ENCODE measurements around the gene ZFAND2A.

The ZFAND2A gene

DNA sequence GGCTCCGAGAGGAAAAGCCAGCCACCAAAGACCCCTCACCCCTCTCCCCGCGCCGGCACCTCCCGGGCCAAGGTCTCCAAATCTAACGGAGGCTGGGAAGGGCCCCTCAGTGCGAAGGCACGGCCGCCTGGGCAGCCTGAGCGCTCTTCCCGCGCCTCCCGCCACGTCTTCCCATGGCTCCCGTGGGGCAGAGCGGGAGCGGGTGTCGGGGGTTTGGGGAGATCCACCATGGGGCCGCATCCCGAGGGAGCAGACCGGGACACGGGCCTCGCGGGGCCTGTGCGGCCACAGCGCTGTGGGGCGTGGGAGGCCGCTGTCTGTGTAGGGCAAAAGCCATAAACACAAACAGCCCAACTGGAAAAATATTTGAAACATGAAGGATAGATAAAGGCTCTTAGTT, 49.6 kb downstream of the ZFAND2A start:
- Histone ChIP-seq H3K4me2 (ENCODE audit: low read length) (no peak overlapping the region), H3K4me3 (ENCODE audit: low read depth, low read length, poor library complexity, severe bottlenecking) (no peak overlapping the region), H3F3A (ENCODE audit: insufficient read depth, low read length) (no peaks in the 10 kb centered on the region), H4K20me1 (ENCODE audit: insufficient read depth, low read length) (no peaks in the 10 kb centered on the region), H3K27me3 (ENCODE audit: insufficient read depth, low read length) (no peaks in the 10 kb centered on the region), H3K79me2 (ENCODE audit: insufficient read depth, low read length) (no peaks in the 10 kb centered on the region), H3K27ac (ENCODE audit: low read depth, low read length, poor library complexity, severe bottlenecking) (no peak overlapping the region), H3K4me1 (ENCODE audit: insufficient read depth, low read length, severe bottlenecking) (no peaks in the 10 kb centered on the region), H3K9me3 (ENCODE audit: low read length) (no peaks in the 10 kb centered on the region), H3K9me2 (ENCODE audit: low read depth, low read length) (no peaks in the 10 kb centered on the region), H2AFZ (ENCODE audit: low read length) (no peak overlapping the region), H3K9ac (ENCODE audit: low read length) (no peak overlapping the region), H3K36me3 (ENCODE audit: insufficient read depth, low read length) (no peaks in the 10 kb centered on the region)
- no peak for TF ChIP-seq EZH2 (IDR thresholded peaks at IDR 0.05; ENCODE audit: borderline replicate concordance, low read length)
- TF ChIP-seq, protein P1, sequence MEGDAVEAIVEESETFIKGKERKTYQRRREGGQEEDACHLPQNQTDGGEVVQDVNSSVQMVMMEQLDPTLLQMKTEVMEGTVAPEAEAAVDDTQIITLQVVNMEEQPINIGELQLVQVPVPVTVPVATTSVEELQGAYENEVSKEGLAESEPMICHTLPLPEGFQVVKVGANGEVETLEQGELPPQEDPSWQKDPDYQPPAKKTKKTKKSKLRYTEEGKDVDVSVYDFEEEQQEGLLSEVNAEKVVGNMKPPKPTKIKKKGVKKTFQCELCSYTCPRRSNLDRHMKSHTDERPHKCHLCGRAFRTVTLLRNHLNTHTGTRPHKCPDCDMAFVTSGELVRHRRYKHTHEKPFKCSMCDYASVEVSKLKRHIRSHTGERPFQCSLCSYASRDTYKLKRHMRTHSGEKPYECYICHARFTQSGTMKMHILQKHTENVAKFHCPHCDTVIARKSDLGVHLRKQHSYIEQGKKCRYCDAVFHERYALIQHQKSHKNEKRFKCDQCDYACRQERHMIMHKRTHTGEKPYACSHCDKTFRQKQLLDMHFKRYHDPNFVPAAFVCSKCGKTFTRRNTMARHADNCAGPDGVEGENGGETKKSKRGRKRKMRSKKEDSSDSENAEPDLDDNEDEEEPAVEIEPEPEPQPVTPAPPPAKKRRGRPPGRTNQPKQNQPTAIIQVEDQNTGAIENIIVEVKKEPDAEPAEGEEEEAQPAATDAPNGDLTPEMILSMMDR (IDR thresholded peaks at IDR 0.05; ENCODE audit: low read length), result no peak

- Histone ChIP-seq H3K36me3 (ENCODE audit: insufficient read depth, low read length) (no peaks in the 10 kb centered on the region; the same call in 1 of the 2 replicates), H3K9ac (ENCODE audit: low read length) (no peak overlapping the region), H3K9me3 (ENCODE audit: low read length) (no peaks in the 10 kb centered on the region), H3K27ac (ENCODE audit: low read depth, low read length, poor library complexity, severe bottlenecking) (no peak overlapping the region), H3K4me3 (ENCODE audit: low read depth, low read length, poor library complexity, severe bottlenecking) (no peak overlapping the region), H3K9me2 (ENCODE audit: low read depth, low read length) (no peaks in the 10 kb centered on the region), H3K4me1 (ENCODE audit: insufficient read depth, low read length, severe bottlenecking) (no peaks in the 10 kb centered on the region), H4K20me1 (ENCODE audit: insufficient read depth, low read length) (no peaks in the 10 kb centered on the region), H3K4me2 (ENCODE audit: low read length) (no peak overlapping the region), H3K79me2 (ENCODE audit: insufficient read depth, low read length) (no peaks in the 10 kb centered on the region), H3F3A (ENCODE audit: insufficient read depth, low read length) (no peaks in the 10 kb centered on the region), H2AFZ (ENCODE audit: low read length) (no peak overlapping the region), H3K27me3 (ENCODE audit: insufficient read depth, low read length) (no peaks in the 10 kb centered on the region)
- no peak for TF ChIP-seq EZH2 (IDR thresholded peaks at IDR 0.05; ENCODE audit: borderline replicate concordance, low read length)
- TF ChIP-seq, protein P1 (IDR thresholded peaks at IDR 0.05; ENCODE audit: low read length), result no peak
Observed at GRCh38 chr7:1109581-1110310, 50.2 kb downstream of the ZFAND2A start.

GRCh38 chr7:1108264-1108920, 51.6 kb downstream of the ZFAND2A start:
- no peaks in the 10 kb centered on the region for H3K79me2 ChIP-seq (ENCODE audit: insufficient read depth, low read length)
- H4K20me1 ChIP-seq (ENCODE audit: insufficient read depth, low read length), result no peaks in the 10 kb centered on the region
- H3K4me2 ChIP-seq (ENCODE audit: low read length), result no peak overlapping the region
- no peaks in the 10 kb centered on the region for H3K4me1 ChIP-seq (ENCODE audit: insufficient read depth, low read length, severe bottlenecking)
- H3K9me3 ChIP-seq (ENCODE audit: low read length), result no peaks in the 10 kb centered on the region
- H3K9me2 ChIP-seq (ENCODE audit: low read depth, low read length), result no peaks in the 10 kb centered on the region
- no peaks in the 10 kb centered on the region; the same call in 1 of the 2 replicates for H3K36me3 ChIP-seq (ENCODE audit: insufficient read depth, low read length)
- H2AFZ ChIP-seq (ENCODE audit: low read length), result no peak overlapping the region
- no peak overlapping the region for H3K9ac ChIP-seq (ENCODE audit: low read length)
- TF ChIP-seq, protein P1 (IDR thresholded peaks at IDR 0.05; ENCODE audit: low read length), result no peak
- TF ChIP-seq EZH2 (IDR thresholded peaks at IDR 0.05; ENCODE audit: borderline replicate concordance, low read length), result no peak
- no peak overlapping the region for H3K4me3 ChIP-seq (ENCODE audit: low read depth, low read length, poor library complexity, severe bottlenecking)
- H3F3A ChIP-seq (ENCODE audit: insufficient read depth, low read length), result no peaks in the 10 kb centered on the region
- H3K27ac ChIP-seq (ENCODE audit: low read depth, low read length, poor library complexity, severe bottlenecking), result no peak overlapping the region
- no peaks in the 10 kb centered on the region for H3K27me3 ChIP-seq (ENCODE audit: insufficient read depth, low read length)

All from OCI-LY1 (cell line).